ENCODE results near the gene CHCHD6. TPM values are rescaled to one million over a fixed set of nuclear protein-coding genes. Genes with fewer than 3 reads are reported as not detected.

Gene CHCHD6
- total RNA-seq, 1 experiment from 2014 or later, result 36.3 TPM

- ChIA-PET POLR2A (no interaction called here), CTCF (no interaction called here), RAD21 (ENCODE audit: low non-redundant PET in 1 of 2, low total read pairs in 2 of 2, uncharacterized antibody in 2 of 2, unreplicated experiment in 2 of 2) (no interaction called here)
- H3K4me2 ChIP-seq (ENCODE audit: low read length), result no peak overlapping the region
- ATAC-seq (no peak), DNase-seq (ENCODE audit: low read depth, low spot score) (no peak)
- no peaks in the 10 kb centered on the region for H4K20me1 ChIP-seq (ENCODE audit: insufficient read depth)
- no TSS peak for BruUV-seq (replicated peaks)
- no peak overlapping the region for H2AFZ ChIP-seq (ENCODE audit: low read depth, low read length, poor library complexity, severe bottlenecking)
- no peaks in the 10 kb centered on the region; the same call in 1 of the 2 replicates for H3K79me2 ChIP-seq (ENCODE audit: insufficient read depth, low read length)
- H3K27me3 ChIP-seq (ENCODE audit: insufficient read depth, low read length), result no peaks in the 10 kb centered on the region
- H3K36me3 ChIP-seq (ENCODE audit: control insufficient read depth in 1 of 2, insufficient read depth in 2 of 2, low read length in 2 of 2), result peaks cover 0 to 6% of the 10 kb centered on the region in 2 experiments; a peak in 2 of 4 replicates
- H3K27ac ChIP-seq (ENCODE audit: low read depth, low read length), result no peak overlapping the region
- H3K9me2 ChIP-seq (ENCODE audit: insufficient read depth), result no peaks in the 10 kb centered on the region
- no peak for TF ChIP-seq ZNF274 (IDR thresholded peaks at IDR 0.05; ENCODE audit: low read depth, low read length)
- TF ChIP-seq CEBPB (IDR thresholded peaks at IDR 0.05; ENCODE audit: low read depth), result no peak
- TF ChIP-seq SRF (IDR thresholded peaks at IDR 0.05; ENCODE audit: low read depth), result no peak
- TF ChIP-seq SP1 (IDR thresholded peaks at IDR 0.05; ENCODE audit: low read depth), result no peak
- no peak for TF ChIP-seq EGR1 (IDR thresholded peaks at IDR 0.05; ENCODE audit: low read depth)
- no peak for TF ChIP-seq EZH2 (IDR thresholded peaks at IDR 0.05)
- TF ChIP-seq ELF1 (IDR thresholded peaks at IDR 0.05; ENCODE audit: borderline replicate concordance, low read depth), result no peak
- no peak for TF ChIP-seq EZH2phosphoT487 (IDR thresholded peaks at IDR 0.05; ENCODE audit: borderline replicate concordance)
- no peak for TF ChIP-seq YY1 (IDR thresholded peaks at IDR 0.05; ENCODE audit: extremely low read depth, insufficient replicate concordance, low read depth, low read length)
- TF ChIP-seq RAD21 (IDR thresholded peaks at IDR 0.05; ENCODE audit: low read depth), result no peak
- TF ChIP-seq SIN3A (IDR thresholded peaks at IDR 0.05; ENCODE audit: low read depth), result no peak
- no peak for TF ChIP-seq JUND (IDR thresholded peaks at IDR 0.05)
- TF ChIP-seq TCF7L2 (IDR thresholded peaks at IDR 0.05; ENCODE audit: borderline replicate concordance, extremely low read depth, insufficient read depth, insufficient read length), result no peak
- no peak for TF ChIP-seq ZBTB33 (IDR thresholded peaks at IDR 0.05; ENCODE audit: extremely low read depth, insufficient replicate concordance, low read length)
- TF ChIP-seq POLR2A (IDR thresholded peaks at IDR 0.05; ENCODE audit: borderline replicate concordance, extremely low read depth, insufficient read depth, insufficient read length), result no peak
- intact Hi-C loops (cut with micrococcal nuclease), result no loop called here
- no peaks in the 10 kb centered on the region for H3K4me1 ChIP-seq (ENCODE audit: control insufficient read depth in 1 of 2, insufficient read depth in 2 of 2, low read length in 2 of 2)
- H3K9me3 ChIP-seq (ENCODE audit: control insufficient read depth in 1 of 2, insufficient read depth in 1 of 2, low read depth in 1 of 2, low read length in 2 of 2), result no peaks in the 10 kb centered on the region
- H3K4me3 ChIP-seq (replicated peaks in 1 of 2; ENCODE audit: low read depth in 1 of 2, low read length in 2 of 2), result no peak overlapping the region
- H3K9ac ChIP-seq (ENCODE audit: low read length), result no peak overlapping the region
Observed at GRCh38 chr3:126731044-126731443, 27.0 kb downstream of the CHCHD6 start.

Data from HCT116 (cell line).